Activated T-helper 17 cell treated with anti-CD3 and anti-CD28 coated beads, Interleukin-2, amount 50 U/mL, for 72 hours (primary cell): Measurements from ENCODE around the gene CLDN24. TPM values are rescaled to one million over a fixed set of nuclear protein-coding genes. Genes with fewer than 3 reads are reported as not detected.

Experiments
- ATAC-seq: fragments of 150-1000 bp; cut with Tn5 transposase; replicated peaks from 2 replicates; pipeline ENCODE4 v1.10.0; 2021; ENCODE audit warnings: mild to moderate bottlenecking, moderate library complexity
- H3K27ac Mint-ChIP-seq: one replicate; pipeline ENCODE4 v1.8.0; 2022; ENCODE audit warnings: mixed read lengths
- H3K27me3 Mint-ChIP-seq: one replicate; pipeline ENCODE4 v1.8.0; 2022; ENCODE audit warnings: mixed read lengths
- H3K36me3 Mint-ChIP-seq: one replicate; pipeline ENCODE4 v1.8.0; 2022; ENCODE audit warnings: low read depth, mild to moderate bottlenecking, mixed read lengths
- H3K4me1 Mint-ChIP-seq: one replicate; pipeline ENCODE4 v1.8.0; 2022; ENCODE audit warnings: mixed read lengths
- H3K4me3 Mint-ChIP-seq: one replicate; pipeline ENCODE4 v1.8.0; 2022; ENCODE audit warnings: mild to moderate bottlenecking, mixed read lengths
- H3K9me3 Mint-ChIP-seq: one replicate; pipeline ENCODE4 v1.8.0; 2022; ENCODE audit warnings: mixed read lengths
- total RNA-seq, 2 donors: library from RNA; stranded (reverse); gene quantifications; one replicate each; pipeline ENCODE4 v1.2.3, GENCODE V29; 2022

CLDN24 gene
- not detected for total RNA-seq

DNA sequence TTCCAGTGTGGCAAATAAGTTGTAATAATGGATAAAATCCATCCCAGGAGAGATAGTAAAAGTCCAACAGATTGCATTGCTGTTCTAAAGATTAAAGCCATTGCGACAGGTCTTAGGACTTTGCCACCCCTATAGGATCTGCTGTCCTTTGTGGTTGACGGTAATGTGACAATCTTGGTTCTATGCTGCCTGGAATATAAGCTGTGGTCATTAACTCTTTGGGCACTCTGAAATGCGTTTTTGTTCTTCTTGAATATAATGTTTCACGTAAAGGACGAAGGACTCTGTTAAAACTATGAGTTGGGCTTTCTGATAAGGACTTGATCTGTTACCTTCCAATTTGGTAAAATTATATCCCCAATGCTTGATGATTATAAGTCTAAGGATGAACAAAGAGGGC is at the start of gene CLDN24:
TSS of gene CLDN24 (minus strand) at position 101 of the 400 bp plus-strand sequence. CDS start at position 101, 0 bp downstream.
- no peaks in the 10 kb centered on the region for H3K36me3 Mint-ChIP-seq
- H3K9me3 Mint-ChIP-seq = no peaks in the 10 kb centered on the region
- ATAC-seq = no peak
- peak within 1 kb of the TSS; percentile 52 for H3K27ac Mint-ChIP-seq
- no peaks in the 10 kb centered on the region for H3K27me3 Mint-ChIP-seq
- peak within 1 kb of the TSS; percentile 56 for H3K4me3 Mint-ChIP-seq
- peaks cover 12% of the 10 kb centered on the region for H3K4me1 Mint-ChIP-seq

DNA sequence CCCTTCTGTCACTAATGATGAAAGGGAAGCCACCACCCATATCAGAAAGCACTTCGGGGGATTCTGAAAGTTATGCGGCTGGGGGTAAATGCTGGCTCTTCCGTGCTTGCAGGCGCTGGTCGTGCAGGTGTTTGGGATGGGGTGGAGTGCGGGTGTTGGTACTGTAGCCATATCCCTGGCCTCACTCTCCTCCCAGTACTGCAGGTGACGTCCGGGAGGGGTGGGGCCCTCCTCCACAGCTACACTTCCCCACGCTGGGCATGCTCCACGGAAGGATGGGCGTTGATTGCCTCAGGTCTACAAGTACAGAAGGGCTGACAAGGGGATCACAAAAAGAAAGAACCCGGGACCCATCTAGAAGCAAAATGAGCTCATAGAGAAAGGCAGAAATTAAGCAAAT is 48.6 kb upstream of the CLDN24 start:
- H3K27ac Mint-ChIP-seq = no peak overlapping the region
- no peaks in the 10 kb centered on the region for H3K9me3 Mint-ChIP-seq
- H3K36me3 Mint-ChIP-seq = no peaks in the 10 kb centered on the region
- H3K4me1 Mint-ChIP-seq = no peaks in the 10 kb centered on the region
- no peaks in the 10 kb centered on the region for H3K27me3 Mint-ChIP-seq
- no peak for ATAC-seq
- no peak overlapping the region for H3K4me3 Mint-ChIP-seq

DNA sequence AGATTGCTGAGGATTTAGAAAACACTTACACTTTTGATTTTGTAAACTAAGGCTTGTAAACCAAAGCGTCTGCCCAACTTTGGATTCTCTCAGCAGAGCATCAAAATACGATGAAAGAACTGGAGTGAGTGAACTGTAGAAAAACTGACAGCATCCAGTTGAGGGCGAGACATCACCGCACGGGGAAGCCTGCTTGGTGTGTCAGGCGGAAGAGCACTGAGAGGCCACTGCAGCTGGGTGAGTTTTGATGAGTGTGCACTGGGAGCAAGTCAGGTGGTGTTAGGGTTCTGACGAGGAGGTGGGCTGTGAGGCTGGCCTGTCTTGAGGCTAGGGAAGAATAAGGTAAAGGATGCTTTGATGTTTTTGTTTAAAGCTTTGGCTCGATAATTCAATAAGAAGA is 46.8 kb upstream of the CLDN24 start:
- Mint-ChIP-seq H3K27me3 (no peaks in the 10 kb centered on the region), H3K4me1 (no peaks in the 10 kb centered on the region), H3K36me3 (no peaks in the 10 kb centered on the region), H3K27ac (no peak overlapping the region), H3K4me3 (no peak overlapping the region), H3K9me3 (no peaks in the 10 kb centered on the region)
- no peak for ATAC-seq

DNA sequence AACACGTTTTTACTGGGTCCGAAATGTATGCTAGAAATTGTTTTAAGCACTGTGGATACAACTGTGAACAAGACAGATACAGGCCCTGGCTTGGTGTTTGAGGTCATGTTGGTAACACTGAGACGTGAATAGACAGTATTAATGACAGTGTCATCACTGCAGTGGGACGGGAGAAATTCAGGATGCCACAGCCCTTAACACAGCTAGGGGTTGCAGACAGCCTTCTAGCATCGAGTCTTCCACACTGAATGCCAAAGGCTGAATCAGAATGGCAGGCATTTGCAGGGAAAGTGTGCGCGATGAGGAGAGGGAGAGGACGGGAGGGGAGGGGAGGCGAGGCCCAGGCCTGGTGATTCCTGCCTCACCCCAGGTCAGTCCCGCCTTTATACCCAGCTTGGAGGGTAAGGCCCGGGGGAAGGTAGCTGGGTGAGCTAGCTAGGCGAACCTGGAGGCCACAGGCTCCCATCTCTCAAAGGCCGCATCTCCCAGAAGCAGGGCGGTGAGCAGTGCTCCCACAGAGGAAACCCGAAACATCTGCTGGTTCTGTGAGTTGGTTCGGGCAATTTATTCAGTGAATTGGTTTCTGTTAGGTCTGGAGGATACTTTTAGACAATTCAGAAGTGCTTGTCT is 44.1 kb upstream of the CLDN24 start:
- Mint-ChIP-seq H3K9me3 (no peaks in the 10 kb centered on the region), H3K4me1 (no peaks in the 10 kb centered on the region), H3K27ac (no peak overlapping the region), H3K27me3 (no peaks in the 10 kb centered on the region), H3K4me3 (no peak overlapping the region), H3K36me3 (no peaks in the 10 kb centered on the region)
- ATAC-seq = no peak

DNA sequence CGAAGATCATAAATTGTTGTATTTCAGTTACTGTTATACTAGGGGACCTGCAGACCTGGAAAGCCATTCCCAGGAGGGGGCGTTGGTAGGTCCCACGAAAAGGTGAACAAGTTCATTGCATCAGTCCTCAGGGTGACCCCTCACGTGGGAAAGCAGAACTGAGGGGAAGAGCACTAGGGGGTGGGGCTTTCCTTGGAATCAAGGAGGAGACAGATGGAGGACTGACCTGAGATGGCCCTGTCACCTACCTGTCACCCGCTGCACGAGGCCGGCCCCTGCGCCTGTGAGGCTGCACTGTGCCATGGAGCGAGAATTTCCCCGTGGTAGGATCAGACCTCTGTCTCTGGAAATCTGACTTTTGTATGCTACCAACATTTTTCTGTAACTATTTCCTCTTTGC is 41.8 kb upstream of the CLDN24 start:
- no peak for ATAC-seq
- Mint-ChIP-seq H3K4me1 (no peaks in the 10 kb centered on the region), H3K27ac (no peak overlapping the region), H3K36me3 (no peaks in the 10 kb centered on the region), H3K27me3 (no peaks in the 10 kb centered on the region), H3K9me3 (peaks cover 4% of the 10 kb centered on the region), H3K4me3 (no peak overlapping the region)

DNA sequence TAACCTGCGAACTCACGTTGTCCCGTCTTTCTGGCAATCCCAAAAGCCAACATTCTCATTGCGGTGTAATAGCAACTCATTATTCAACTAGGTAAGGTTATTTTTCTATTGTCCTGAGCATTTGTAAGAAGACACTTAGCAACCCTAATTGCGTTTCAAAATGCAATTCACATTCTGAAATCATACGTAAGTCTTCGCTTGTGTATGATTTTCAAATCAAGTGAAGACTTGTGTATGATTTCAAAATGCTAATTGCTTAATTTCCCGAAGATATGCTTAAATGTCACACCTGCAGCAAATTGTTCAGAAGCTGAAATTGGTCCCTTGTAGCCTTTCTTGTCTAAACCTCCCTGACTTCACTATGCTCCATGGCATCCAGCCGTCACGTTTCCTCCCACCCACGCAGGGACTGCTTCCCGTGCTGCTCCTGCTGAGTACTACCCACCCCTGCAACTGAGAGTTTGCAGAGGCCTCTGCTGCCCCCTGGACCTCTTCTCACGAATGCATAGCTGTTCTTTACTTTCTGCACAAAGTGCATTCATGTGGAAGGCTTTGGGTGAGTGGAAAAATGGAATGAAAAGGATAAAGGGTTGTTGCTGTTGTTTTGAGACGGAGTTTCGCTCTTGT is 40.8 kb upstream of the CLDN24 start:
- Mint-ChIP-seq H3K4me1 (no peaks in the 10 kb centered on the region), H3K27me3 (no peaks in the 10 kb centered on the region), H3K36me3 (no peaks in the 10 kb centered on the region), H3K9me3 (peaks cover 4% of the 10 kb centered on the region), H3K27ac (no peak overlapping the region), H3K4me3 (no peak overlapping the region)
- no peak for ATAC-seq

DNA sequence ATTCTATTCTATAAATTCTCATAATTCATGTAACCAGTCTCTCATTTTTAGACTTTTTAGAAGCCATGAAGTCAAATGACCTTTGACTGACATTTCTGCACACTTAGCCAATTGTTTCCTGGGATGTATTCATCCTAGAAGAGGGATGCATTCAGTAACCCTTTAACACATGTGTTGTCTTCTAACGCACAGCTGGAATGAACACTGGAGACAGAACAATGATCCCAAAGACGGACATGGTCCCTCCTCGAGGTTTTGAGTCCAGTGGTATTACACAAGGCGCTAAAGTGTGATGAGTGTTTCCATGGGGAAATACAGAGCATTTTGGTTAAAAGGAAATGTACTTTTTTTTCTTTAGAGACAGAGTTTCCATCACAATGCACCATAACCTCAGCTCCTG is 39.8 kb upstream of the CLDN24 start:
- Mint-ChIP-seq H3K9me3 (peaks cover 4% of the 10 kb centered on the region), H3K4me1 (no peaks in the 10 kb centered on the region), H3K36me3 (no peaks in the 10 kb centered on the region), H3K27me3 (peaks cover 3% of the 10 kb centered on the region), H3K4me3 (no peak overlapping the region), H3K27ac (no peak overlapping the region)
- ATAC-seq = no peak

DNA sequence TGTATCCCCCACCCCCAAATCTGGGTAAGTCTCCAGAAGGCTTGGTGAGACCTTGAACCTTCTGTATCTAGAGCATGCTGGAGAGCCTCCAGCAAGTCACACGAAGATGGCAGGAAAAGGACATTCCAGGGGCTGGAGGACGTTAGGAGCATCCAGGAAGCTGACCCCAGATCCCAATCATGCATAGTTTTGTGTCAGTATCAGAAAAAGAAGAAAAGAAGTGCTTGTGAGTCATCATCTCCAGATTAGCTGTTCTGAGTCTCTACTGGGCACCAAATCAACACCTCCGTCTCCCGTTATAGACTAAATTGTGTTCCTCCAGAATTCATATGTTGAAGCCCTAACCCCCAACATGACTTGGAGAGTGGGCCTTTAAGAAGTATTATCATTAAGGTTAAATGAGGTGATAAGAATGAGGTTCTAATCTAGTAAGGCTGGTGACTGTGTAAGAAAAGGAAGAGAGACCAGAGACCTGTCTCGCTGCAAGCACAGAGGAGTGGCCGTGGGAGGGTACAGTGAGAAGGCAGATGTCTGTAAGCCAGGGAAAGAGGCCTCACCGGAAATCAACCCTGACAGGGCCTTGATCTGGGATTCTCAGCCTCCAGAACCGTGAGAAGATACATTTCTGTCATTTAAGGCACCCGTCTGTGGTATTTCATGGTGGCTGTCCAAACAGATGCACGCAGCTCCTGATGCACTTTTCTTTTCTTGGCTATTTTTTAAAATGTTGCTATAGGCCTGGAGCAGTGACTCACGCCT is 38.1 kb upstream of the CLDN24 start:
- Mint-ChIP-seq H3K27me3 (peaks cover 3% of the 10 kb centered on the region), H3K27ac (no peak overlapping the region), H3K9me3 (peaks cover 4% of the 10 kb centered on the region), H3K4me3 (no peak overlapping the region), H3K4me1 (no peaks in the 10 kb centered on the region), H3K36me3 (no peaks in the 10 kb centered on the region)
- no peak for ATAC-seq

DNA sequence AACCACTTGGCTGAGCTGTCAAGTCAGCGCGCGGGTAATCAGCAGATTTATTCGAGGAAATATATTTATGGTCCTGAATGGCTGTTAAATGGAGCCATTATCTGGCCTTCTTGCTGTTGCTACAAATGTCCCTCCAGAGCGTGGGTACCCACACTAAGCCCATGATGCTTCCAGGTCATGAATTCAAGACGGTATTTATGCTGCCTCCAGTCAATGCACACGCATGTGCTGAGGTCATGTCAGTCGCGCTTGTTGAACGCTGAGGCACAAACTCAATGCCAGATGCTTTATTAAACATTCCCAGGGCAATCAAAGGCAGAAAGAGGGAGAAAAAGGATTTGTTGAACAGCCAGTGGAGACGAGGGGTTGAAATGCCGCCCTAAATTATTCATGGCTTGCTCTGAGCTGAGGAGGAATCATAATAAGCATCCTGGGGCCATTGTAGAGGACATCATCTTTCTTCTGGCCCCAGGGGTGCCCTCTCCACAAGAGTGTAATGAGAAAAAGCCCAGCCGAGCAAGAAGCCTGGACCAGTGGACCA is 36.1 kb upstream of the CLDN24 start:
- no peaks in the 10 kb centered on the region for H3K36me3 Mint-ChIP-seq

DNA sequence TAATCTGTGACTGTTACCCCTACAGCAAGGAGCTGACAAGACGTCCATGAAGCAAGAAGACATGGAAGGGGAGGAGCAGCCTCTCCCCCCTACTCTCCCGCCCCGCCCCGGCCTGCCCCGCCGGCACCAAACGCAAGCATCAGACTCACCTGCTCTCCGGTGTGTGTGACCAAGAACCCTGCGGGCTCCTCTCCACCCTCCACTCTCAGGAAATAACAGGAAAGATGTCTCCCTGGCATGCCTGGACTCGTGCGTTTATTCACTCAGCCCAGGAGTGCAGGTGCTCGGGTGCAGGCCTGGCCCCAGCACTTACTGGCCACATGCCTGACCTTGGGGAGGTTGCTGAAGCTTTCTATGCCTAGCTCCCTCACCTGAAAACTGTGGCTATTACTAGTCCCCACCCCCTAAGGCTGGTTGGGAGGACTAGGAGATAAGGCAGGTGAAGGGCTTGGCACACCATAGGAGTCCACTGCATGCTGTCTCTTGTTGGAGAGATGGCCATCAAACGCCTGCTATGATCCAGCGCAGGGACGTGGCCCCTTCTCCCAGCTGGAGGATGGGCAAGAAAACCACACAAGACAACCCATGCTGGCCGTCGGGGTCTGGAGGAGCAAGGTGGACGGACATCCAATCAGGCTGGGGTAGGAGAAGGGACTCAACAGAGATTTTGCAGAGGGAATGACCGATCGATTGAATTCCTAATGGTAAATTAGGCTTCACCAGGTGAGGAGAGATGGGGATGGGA is 34.9 kb upstream of the CLDN24 start:
- H3K27me3 Mint-ChIP-seq = peaks cover 3% of the 10 kb centered on the region
- no peak overlapping the region for H3K27ac Mint-ChIP-seq
- H3K9me3 Mint-ChIP-seq = peaks cover 4% of the 10 kb centered on the region
- no peak overlapping the region for H3K4me3 Mint-ChIP-seq
- H3K4me1 Mint-ChIP-seq = no peaks in the 10 kb centered on the region
- no peak for ATAC-seq
- H3K36me3 Mint-ChIP-seq = no peaks in the 10 kb centered on the region

More for the DNA sequence above, 36.1 kb upstream of the CLDN24 start:
- no peak overlapping the region for H3K27ac Mint-ChIP-seq
- no peak for ATAC-seq
- H3K4me3 Mint-ChIP-seq = no peak overlapping the region
- peaks cover 4% of the 10 kb centered on the region for H3K9me3 Mint-ChIP-seq
- peaks cover 3% of the 10 kb centered on the region for H3K27me3 Mint-ChIP-seq
- H3K4me1 Mint-ChIP-seq = no peaks in the 10 kb centered on the region

DNA sequence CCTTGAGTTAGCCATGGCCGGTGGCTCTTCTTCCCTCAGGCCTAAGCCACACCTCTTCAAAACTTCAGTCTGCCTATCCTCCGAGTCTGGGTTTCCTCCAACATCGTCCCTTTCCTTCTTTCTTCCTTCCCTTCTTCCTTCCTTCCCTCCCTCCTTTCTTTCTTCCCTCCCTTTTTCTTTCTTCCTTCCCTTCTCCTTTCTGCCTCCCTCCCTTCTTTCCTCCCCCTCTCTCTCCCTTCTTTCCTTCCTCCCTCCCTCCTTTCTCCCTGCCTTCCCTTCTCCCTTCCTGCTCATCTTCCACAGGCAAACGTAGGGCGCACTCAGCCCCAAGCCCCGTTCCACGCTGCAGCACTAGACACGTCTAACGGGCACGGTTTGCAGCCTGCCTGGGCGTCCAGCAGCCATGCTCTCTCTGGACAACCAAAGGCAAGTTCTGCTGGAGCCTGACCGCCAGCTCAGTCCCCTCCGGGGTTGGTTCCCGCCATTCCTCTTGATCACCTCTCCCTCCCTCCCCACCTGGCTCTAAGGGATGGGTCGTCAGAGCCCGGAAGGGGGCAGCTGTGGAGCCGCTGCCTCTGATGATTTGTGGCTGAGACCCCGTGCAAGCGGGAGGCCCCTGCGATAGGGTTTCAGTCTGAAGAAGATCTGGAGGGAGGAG is 34.1 kb upstream of the CLDN24 start:
- no peak overlapping the region for H3K4me3 Mint-ChIP-seq
- ATAC-seq = no peak
- no peaks in the 10 kb centered on the region for H3K4me1 Mint-ChIP-seq

DNA sequence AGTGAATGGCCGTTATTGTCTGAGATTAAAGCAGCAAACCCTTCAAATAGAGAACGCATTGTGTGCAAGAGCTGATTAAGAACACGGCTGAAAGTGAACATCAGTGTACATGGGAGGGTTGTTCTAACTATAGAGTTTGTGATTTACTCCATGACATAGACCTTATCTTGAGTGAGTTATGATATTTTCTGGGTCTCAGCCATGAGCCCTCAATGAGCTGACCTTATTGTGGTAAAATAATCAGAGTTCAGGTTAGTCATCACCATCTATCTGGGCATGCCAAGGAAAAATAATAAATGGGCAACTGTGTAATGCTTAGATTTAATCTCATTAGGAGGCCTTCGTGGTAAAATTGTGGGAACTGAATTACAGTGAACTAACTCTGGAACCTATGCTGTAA is 33.2 kb upstream of the CLDN24 start:
- H3K36me3 Mint-ChIP-seq = no peaks in the 10 kb centered on the region
- H3K4me3 Mint-ChIP-seq = no peak overlapping the region
- H3K4me1 Mint-ChIP-seq = no peaks in the 10 kb centered on the region
- H3K9me3 Mint-ChIP-seq = peaks cover 3% of the 10 kb centered on the region
- no peak overlapping the region for H3K27ac Mint-ChIP-seq
- ATAC-seq = no peak
- peaks cover 10% of the 10 kb centered on the region for H3K27me3 Mint-ChIP-seq

More for the DNA sequence above, 34.1 kb upstream of the CLDN24 start:
- Mint-ChIP-seq H3K27ac (no peak overlapping the region), H3K9me3 (peaks cover 4% of the 10 kb centered on the region), H3K27me3 (peaks cover 3% of the 10 kb centered on the region), H3K36me3 (no peaks in the 10 kb centered on the region)

DNA sequence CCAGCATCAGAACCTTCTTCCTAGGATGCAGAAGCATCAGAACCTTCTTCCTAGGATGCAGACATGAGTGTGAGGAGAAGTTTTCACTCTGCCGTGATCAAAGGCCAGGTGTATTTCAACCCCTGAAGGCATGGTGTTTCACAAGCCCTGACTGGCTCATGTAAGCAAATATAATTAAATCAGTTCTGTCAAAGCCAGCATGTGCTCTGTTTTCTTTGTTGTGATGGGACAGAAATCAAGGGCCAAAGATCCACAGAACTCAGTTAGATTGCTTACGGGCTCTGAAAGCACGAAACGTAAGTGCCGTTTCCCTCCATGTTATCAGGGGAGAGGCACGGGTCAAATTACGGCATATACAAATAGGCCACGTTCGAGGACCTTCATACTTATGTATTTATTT is 32.0 kb upstream of the CLDN24 start:
- Mint-ChIP-seq H3K9me3 (no peaks in the 10 kb centered on the region), H3K4me1 (no peaks in the 10 kb centered on the region), H3K4me3 (no peak overlapping the region), H3K36me3 (no peaks in the 10 kb centered on the region), H3K27ac (no peak overlapping the region), H3K27me3 (peaks cover 12% of the 10 kb centered on the region)
- ATAC-seq = no peak

DNA sequence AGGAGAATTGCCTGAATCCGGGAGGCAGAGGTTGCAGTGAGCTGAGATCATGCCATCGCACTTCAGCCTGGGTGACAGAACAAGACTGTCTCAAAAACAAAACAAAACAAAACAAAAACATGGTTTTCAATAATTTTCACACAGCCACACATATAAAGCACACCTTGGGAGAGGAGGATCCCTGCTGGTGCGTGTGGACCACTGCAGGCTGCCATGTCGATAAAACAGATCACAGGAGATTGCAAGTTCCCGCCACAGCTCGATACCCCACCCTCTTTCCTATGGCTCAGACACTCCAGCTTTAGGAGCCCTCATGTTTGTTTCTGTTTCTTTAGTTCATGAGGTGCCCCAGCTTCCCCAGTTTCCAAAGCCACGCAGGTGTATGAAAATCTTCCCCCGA is 31.3 kb upstream of the CLDN24 start:
- Mint-ChIP-seq H3K4me1 (peaks cover 3% of the 10 kb centered on the region), H3K27ac (no peak overlapping the region), H3K27me3 (peaks cover 12% of the 10 kb centered on the region)

More for the DNA sequence above, 31.3 kb upstream of the CLDN24 start:
- ATAC-seq = no peak
- H3K9me3 Mint-ChIP-seq = no peaks in the 10 kb centered on the region
- H3K36me3 Mint-ChIP-seq = no peaks in the 10 kb centered on the region
- H3K4me3 Mint-ChIP-seq = no peak overlapping the region
